Astrocyte (in vitro differentiated cells and primary cell): ENCODE data around the gene MYADML2.
A peak's percentile ranks its signal among the peaks of the same experiment; 100 is the strongest.

Experiments
- CTCF ChIP-seq: IDR thresholded peaks from 2 replicates; pipeline ENCODE4 v1.5.1; 2011; ENCODE audit warnings: low read depth, mild to moderate bottlenecking, inconsistent platforms, low read length, moderate library complexity; ENCODE audit not compliant: insufficient read depth
- EZH2 ChIP-seq: IDR thresholded peaks from 2 replicates; pipeline ENCODE4 v1.6.1; 2012; ENCODE audit warnings: mild to moderate bottlenecking, low read length, inconsistent platforms; ENCODE audit not compliant: insufficient read depth

- TF ChIP-seq CTCF (no peak), EZH2 (peak; percentile 36)
Measured at GRCh38 chr17:81928544-81929252, 18.3 kb downstream of the MYADML2 start.
